Measurements from ENCODE around the gene LHFPL2.

DNA sequence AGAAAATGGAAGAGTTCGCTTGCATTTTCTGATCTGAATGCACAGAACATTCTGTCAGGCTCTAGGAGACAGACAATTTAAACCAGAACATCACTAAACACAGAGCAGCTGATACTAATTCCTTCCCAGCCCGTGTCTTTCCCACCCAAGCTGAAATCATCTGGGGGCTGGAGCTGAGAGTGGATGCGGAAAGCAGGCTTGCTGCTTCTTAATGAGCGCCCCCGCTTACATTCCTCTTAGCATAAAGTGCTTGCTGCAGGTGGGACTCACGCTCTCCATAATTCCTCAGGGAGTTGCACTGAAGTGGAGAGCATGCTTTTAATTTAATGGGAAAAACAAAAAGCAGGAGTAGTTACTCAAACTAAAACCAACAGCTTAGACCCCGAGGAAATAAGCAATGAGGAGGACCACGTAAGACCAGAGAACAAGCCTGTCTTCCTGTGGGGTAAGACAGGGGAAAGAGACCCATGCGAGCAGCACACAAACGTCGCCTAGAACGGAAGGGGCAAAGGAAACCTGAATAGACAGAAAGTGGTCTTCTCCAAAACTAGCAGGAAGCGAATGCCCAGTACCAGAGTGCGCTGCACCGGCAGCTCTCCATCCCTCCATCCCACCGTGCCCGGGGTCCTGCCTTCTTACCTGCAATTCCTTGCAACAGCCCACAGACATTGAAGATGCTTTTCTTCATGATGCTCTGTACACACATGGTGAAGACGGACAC, 139.3 kb downstream of the LHFPL2 start:
- TF ChIP-seq, protein P1, sequence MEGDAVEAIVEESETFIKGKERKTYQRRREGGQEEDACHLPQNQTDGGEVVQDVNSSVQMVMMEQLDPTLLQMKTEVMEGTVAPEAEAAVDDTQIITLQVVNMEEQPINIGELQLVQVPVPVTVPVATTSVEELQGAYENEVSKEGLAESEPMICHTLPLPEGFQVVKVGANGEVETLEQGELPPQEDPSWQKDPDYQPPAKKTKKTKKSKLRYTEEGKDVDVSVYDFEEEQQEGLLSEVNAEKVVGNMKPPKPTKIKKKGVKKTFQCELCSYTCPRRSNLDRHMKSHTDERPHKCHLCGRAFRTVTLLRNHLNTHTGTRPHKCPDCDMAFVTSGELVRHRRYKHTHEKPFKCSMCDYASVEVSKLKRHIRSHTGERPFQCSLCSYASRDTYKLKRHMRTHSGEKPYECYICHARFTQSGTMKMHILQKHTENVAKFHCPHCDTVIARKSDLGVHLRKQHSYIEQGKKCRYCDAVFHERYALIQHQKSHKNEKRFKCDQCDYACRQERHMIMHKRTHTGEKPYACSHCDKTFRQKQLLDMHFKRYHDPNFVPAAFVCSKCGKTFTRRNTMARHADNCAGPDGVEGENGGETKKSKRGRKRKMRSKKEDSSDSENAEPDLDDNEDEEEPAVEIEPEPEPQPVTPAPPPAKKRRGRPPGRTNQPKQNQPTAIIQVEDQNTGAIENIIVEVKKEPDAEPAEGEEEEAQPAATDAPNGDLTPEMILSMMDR (IDR thresholded peaks at IDR 0.05; ENCODE audit: low read depth, low read length), result no peak
- TF ChIP-seq MAX (IDR thresholded peaks at IDR 0.05; ENCODE audit: low read depth, low read length), result no peak
